Stimulated activated CD4-positive, alpha-beta T cell treated with anti-CD3 and anti-CD28 coated beads, Interleukin-4, amount 100 ng/mL, for 24 hours (primary cell): ENCODE results near the gene ZNF618.

Source experiments
- DNase-seq: peaks from one replicate; pipeline ENCODE4 v3.0.0-alpha.2; 2020

ZNF618 gene

GRCh38 chr9:114088571-114089170, 212.6 kb downstream of the ZNF618 start:
- no peak for DNase-seq

- no peak for DNase-seq
Measured at GRCh38 chr9:114089206-114089840, 213.2 kb downstream of the ZNF618 start.

- no peak for DNase-seq
Measured at GRCh38 chr9:114090798-114091197, 214.7 kb downstream of the ZNF618 start.

DNA sequence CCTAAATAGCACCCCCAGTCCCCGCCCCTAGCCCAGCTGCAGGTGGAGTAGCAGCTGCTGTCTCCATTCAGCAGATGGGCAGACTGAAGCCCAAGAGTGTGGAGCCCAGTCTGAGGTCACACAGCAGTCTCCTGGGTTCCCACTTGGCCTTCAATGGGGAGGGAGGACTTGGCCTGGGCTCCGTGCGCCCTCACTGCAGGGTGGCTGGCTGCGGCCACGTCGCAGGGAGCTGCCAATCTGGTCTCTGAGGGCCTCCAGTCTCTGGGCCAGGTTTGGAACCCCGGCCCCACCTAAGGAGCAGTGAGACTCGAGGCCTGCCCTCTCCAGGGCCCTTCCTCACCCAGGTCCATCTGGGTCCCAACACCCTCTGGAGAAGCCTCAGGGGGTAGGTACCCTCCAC, 215.6 kb downstream of the ZNF618 start:
- no peak for DNase-seq

DNA sequence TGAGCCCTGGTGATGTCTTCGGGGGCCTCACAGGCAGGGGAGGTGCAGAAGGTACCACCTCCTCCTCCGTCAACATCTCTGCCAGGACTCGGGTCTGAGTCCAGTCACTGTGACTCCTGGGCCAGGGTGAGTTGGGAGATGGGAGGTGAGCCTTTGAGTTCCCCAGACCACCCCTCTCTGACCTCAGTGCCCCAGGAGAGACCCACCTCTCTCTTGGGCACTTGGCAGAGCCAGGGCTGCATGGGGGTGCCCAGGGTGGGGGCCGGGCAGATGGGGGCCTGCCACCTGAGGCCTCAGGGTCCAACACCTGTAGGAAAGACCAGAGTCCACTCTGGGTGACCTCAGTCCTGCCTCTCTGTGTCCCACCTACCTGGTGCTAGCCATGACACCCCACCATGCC, 216.2 kb downstream of the ZNF618 start:
- no peak for DNase-seq

DNA sequence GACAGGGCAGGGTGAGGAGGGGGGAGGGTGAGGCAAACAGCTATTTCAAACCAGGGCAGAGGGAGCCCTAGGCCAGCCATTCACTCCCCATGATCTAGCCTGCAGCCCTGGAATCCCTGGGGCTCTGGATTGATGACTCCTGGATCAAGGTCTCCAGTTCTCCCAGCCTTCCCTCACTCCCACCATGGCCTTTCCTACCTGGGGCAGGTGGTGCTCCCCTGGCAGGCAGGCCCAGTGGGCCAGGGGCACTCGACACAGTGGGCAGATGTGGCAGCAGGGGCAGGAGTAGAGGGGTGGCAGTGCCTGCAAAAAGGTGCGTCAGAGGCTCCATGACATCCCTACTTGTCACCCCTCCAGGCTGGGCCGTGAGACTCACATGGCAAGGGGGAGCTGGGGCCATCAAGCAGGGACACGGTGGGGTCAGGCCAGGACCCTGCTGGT, 216.9 kb downstream of the ZNF618 start:
- no peak for DNase-seq

- no peak for DNase-seq
Measured at GRCh38 chr9:114093761-114094505, 217.8 kb downstream of the ZNF618 start.

- no peak for DNase-seq
Measured at GRCh38 chr9:114094971-114095370, 218.9 kb downstream of the ZNF618 start.

- DNase-seq = no peak
Measured at GRCh38 chr9:114096041-114096511, 220.0 kb downstream of the ZNF618 start.

- no peak for DNase-seq
Measured at GRCh38 chr9:114096866-114097612, 220.9 kb downstream of the ZNF618 start.

GRCh38 chr9:114097613-114098020, 221.5 kb downstream of the ZNF618 start:
- DNase-seq = no peak

DNA sequence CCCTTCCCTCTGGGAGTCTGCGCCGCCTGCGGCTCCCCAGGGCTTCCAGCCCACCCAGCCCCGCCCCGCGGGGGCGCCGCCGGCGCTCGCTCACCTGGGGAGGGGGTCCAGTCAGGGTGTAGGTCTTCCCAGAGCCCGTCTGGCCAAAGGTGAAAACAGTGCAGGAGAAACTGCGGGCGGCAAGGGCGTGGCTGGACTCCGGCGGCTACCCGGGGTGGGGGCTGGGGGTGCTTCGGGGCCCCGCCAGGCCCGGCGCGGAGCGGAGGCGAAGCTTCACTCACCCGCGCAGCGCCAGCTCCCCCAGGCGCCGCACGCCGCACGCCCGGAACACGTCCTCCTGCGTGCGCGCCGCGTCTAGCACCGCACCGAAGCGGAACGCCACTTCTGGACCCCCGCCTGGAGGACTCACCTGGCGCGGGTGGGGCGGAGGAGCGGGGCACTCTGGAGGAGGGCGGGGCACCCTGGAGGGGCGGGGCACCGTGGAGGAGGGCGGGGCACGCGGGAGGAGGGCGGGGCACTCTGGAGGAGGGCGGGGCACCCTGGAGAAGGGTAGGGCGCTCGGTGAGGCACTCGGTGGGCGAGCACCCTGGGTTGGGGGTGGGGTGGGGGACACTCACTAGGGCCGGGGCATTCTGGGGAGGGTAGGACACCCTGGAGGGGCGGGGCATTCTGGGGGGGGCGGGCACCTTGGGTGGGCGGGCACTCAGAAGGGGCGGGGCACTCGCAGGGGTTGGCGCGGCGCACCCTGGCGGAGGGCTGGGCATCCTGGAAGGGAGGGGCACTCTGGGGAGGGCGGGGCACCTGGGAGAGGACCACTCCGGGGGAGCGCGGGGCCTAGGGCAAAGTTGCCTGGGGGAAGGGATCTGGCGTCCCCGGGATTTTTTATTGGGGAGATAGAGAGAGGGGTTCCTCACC, 222.2 kb downstream of the ZNF618 start:
- no peak for DNase-seq

DNA sequence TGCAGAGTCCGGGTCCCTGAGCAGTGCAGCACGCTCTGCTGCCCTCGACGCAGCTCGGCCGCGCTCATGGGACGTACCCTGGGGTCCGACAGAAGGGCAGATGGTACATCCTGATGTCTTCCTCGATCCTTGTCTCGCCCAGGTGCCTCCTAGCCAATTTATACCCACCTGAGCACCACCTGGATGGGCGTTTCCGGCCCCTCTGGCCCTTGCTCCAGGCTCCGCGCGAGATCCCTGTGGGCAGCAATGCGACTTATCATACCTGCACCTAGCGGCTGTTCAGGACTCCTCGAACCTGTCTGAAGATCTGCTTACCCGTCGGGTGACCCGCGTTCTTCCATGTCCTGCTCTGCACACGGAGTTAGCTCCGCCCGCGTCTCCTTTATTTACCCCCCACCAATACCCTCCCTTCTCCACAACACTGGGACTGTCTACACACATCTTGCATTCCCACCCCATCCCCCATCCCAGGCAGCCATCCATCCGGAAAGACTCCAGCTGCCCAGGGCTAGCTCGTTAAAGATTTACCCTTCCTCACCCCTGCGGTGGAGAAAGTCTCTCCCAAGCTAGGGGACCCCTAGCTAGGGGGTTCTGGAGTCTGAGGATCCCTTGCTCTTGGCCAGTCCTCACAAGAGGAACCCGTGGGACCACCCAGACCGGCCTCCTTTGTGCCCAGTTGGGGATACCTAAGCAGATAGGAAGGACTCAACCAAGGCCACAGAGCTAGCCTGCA, 223.0 kb downstream of the ZNF618 start, which contains the start of gene KIF12:
Gene KIF12 (minus strand): TSS at position 357 of the 733 bp plus-strand sequence. CDS start 16 bp downstream, at position 341.
- no peak for DNase-seq

GRCh38 chr9:114099669-114100270, 223.7 kb downstream of the ZNF618 start:
- no peak for DNase-seq

DNA sequence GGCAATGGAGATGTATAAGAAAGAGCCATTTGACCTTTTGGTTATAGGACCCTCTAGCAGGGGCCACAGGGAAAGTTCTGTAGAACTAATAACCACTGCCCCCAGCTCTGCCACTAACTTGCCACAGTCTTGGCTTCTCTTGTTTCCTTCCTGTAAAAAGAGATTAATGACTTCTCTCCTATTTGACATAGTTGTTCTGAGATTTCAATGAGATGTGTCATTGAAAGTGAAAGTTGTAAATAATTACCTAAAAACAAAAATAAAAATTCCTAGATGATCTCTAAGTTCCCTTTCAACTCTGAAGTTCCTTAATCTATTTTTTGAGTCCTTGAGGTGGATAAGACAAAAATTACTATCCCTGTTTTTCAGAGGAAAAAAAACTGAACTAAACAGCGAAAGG, 224.4 kb downstream of the ZNF618 start:
- no peak for DNase-seq

DNA sequence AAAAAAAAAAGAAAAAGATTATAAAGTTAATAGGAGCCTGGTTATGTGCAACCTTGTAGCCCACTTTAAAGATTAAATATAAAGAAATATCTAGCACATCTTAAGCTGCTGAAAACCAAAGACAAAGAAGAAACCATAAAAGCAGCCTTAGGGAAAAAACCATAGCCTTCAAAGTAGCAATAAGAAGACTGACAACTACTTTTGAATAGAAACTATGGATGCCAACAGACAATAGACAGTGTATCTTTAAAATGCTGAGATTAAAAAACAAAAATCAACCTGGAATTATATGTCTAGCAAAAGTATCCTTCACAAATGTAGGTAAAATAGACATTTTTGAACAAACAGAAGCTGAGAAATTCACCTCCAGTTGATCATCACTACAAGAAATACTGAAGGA, 226.4 kb downstream of the ZNF618 start:
- DNase-seq = no peak

GRCh38 chr9:114105236-114105635, 229.1 kb downstream of the ZNF618 start:
- DNase-seq = no peak
